ENCODE data around the gene TPRG1L.

The TPRG1L gene

GRCh38 chr1:3649342-3650247 lies 24.8 kb downstream of the TPRG1L start, which contains the start of gene WRAP73:
Gene WRAP73, minus strand, starts transcription at chr1:3650103. Its CDS starts 104 bp downstream, at chr1:3649999.
- DNase-seq: peak; percentile 77

- DNase-seq: no peak
Observed at GRCh38 chr1:3650248-3651025, 25.6 kb downstream of the TPRG1L start.

- DNase-seq: no peak
Observed at GRCh38 chr1:3651026-3651929, 26.5 kb downstream of the TPRG1L start.

GRCh38 chr1:3651930-3652547 lies 27.2 kb downstream of the TPRG1L start, which contains the start of gene TP73:
Gene TP73, plus strand, starts transcription at chr1:3652516. Its CDS starts 29,850 bp downstream, at chr1:3682366.
- DNase-seq: no peak

GRCh38 chr1:3652548-3653285 lies 27.9 kb downstream of the TPRG1L start:
- no peak for DNase-seq

- DNase-seq: no peak
Observed at GRCh38 chr1:3653286-3653618, 28.4 kb downstream of the TPRG1L start.

- no peak for DNase-seq
Observed at GRCh38 chr1:3654549-3655281, 29.9 kb downstream of the TPRG1L start.

- no peak for DNase-seq
Observed at GRCh38 chr1:3656450-3657095, 31.8 kb downstream of the TPRG1L start.

- DNase-seq: no peak
Observed at GRCh38 chr1:3657096-3657475, 32.3 kb downstream of the TPRG1L start.

- DNase-seq: no peak
Observed at GRCh38 chr1:3657578-3658230, 32.9 kb downstream of the TPRG1L start.

- no peak for DNase-seq
Observed at GRCh38 chr1:3658231-3658615, 33.4 kb downstream of the TPRG1L start.

GRCh38 chr1:3659093-3659492 lies 34.3 kb downstream of the TPRG1L start:
- DNase-seq: no peak

- DNase-seq: no peak
Observed at GRCh38 chr1:3660704-3661103, 35.9 kb downstream of the TPRG1L start.

GRCh38 chr1:3661631-3662030 lies 36.8 kb downstream of the TPRG1L start:
- DNase-seq: no peak

GRCh38 chr1:3662080-3662671 lies 37.4 kb downstream of the TPRG1L start:
- DNase-seq: no peak

- no peak for DNase-seq
Observed at GRCh38 chr1:3663999-3664699, 39.3 kb downstream of the TPRG1L start.

GRCh38 chr1:3664700-3665375 lies 40.0 kb downstream of the TPRG1L start:
- DNase-seq: no peak

GRCh38 chr1:3668148-3668547 lies 43.3 kb downstream of the TPRG1L start:
- no peak for DNase-seq

Measured in NK-92 treated with Interleukin-12 subunit alpha and Interleukin-12 subunit beta, amount 100 ng/mL, for 24 hours (cell line).